Activated naive CD4-positive, alpha-beta T cell treated with Interleukin-2 at 50 U/mL for 16 hours (primary cell): ENCODE data around the gene PHF20.
A peak's percentile ranks its signal among the peaks of the same experiment; 100 is the strongest.
"Not testable (repeated sequence)": the region's sequence is repeated elsewhere in the genome, so short reads cannot be mapped to it uniquely, and the experiment has no call there.

Experiments used
- DNase-seq: peaks from one replicate; pipeline ENCODE4 v3.0.0-alpha.2; 2020

Gene PHF20

DNA sequence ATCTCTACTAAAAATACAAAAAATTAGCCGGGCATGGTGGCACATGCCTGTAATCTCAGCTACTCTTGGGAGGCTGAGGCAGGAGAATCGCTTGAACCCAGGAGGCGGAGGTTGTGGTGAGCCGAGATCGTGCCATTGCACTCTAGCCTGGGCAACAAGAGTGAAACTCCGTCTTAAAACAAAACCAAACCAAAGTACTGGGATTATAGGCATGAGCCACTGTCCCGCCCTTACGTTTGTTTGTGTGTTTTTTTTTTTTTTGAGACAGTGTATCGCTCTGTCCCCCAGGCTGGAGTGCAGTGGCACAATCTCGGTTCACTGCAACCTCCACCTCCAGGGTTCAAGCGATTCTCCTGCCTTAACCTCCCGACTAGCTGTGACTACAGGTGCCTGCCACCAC lies 12.0 kb downstream of the PHF20 start:
- DNase-seq = not testable (repeated sequence)

DNA sequence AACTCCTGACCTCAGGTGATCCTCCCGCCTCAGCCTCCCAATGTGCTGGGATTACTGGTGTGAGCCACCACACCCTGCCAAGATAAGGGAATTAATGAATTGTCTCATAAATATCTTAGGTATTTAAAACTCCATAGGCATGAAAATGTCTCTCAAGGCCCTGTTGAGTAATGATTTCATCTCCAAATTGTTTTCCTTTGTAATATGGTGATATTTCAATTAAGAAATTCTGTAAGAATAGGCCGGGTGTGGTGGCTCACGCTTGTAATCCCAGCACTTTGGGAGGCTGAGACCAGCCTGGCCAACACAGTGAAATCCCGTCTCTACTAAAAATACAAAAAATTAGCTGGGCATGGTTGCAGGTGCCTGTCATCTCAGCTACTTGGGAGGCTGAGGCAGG lies 13.7 kb downstream of the PHF20 start:
- DNase-seq = not testable (repeated sequence)

DNA sequence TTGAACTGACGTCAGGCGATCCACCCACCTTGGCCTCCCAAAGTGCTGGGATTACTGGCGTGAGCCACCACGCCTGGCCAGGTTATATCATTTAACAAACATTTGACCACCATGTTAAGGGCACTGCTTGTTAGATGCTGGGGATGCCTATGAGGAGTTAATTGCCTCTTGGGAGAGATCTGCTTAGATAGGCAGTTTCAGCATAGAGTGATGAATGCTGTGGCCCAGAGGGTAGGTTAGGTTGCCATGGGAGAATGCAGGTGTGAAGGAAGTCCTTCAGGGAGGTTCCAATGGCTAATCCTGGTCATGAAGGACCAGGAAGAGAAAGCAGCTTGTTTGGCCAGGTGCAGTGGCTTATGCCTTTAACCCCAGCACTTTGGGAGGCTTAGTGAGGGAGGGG lies 17.0 kb downstream of the PHF20 start:
- DNase-seq = no peak

DNA sequence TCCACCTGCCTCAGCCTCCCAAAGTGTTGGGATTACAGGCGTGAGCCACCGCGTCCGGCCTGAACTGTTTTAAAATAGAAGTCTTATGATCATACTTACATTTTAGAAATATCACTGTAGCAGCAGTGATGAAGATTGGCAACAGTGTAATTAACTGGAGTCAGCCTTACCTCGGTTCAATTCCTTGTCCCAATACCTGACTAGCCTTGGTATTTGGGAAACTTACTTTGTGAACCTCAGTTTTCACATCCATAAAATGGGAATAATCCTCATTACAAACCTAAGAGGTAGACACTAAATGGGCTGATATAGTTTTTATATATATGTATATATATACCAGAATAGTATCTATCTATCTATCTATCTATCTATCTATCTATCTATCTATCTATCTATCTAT lies 19.3 kb downstream of the PHF20 start:
- DNase-seq = no peak

DNA sequence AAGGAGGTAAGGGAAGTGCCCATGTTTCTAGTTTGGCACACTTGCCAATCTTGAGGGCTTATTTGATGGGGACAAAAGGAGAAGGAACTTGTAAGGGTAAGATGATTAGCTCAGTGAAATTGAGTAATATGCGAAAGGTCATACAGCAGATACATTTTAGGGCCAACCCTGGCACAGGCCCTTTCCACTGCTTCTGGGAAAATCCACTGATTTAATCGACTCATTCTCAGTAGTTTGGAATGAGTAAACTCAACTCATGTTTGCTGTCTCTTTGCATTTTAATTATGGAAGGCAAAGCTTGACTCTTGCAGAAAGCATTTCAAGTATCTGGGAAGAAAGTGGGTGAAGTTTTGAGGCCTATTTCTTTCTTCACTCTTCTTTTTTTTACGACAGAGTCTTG lies 20.0 kb downstream of the PHF20 start:
- DNase-seq = no peak

DNA sequence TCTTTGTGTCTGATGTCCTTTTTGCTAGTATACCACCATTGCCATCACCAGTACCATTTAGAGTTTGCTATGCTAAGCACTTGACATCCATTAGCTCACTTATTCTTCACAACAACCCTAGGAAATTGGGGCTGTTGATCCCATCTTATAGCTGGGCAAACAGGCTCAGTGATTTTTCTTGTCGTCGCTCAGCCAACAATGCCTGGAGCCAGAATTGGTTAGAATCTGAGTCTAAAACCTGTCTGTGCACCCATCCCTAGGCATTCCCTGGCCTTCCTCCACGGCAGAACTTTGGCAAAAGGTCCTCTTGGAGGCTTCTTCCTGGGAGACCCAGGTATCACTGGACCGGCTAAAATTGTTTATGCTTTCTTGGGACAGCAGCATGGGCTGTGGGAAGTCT lies 20.9 kb downstream of the PHF20 start:
- no peak for DNase-seq

DNA sequence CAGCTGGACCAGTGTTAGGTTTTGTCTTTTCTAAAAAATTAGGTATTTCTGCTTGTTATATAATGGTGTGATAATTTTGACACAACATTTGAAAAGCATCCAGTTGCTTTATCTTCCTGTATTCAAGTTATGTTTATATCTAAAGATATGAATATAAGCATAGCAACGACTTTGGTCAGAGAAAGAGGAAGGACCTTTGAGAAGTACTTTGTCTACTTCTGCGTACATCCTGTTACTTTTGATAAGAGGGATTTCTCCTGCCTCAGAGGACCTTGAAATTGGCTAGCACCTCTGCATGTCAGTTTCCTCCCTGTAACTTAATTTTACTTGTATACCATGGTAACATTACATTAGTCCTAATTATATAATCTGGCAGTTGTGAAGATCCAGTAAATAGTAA lies 24.8 kb downstream of the PHF20 start:
- DNase-seq = no peak

DNA sequence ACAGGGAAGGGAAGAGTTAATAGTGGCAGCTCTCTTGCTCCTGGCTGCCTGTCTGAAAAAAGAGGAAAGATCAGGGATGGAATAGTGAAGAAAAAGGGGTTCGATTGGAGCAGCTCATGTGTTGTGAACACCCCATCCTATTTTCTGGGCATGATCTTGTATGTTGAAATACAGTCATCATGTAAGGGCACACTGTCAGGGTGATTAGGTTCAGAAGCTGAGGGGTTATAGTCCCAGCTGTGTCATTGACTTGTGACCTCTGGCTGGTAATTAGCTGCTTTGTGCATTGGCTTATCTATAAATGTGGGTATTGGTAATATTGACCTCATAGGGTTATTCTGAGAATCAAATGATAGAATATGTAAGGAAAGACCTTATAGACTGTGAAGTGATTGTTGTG lies 30.1 kb downstream of the PHF20 start:
- DNase-seq = no peak

DNA sequence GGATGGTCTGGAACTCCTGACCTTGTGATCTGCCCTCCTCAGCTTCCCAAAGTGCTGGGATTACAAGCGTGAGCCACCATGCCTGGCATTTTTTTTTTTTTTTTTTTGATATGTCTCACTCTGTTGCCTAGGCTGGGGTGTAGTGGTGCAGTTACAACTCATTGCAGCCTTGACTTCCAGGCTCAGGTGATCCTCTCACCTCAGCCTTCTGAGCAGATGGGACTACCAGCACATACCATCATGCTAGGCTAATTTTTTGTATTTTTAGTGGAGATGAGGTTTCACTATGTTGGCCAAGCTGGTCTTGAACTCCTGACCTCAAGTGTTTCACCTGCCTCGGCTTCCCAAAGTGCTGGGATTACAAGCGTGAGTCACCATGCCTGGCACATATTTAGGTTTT lies 34.3 kb downstream of the PHF20 start:
- no peak for DNase-seq

DNA sequence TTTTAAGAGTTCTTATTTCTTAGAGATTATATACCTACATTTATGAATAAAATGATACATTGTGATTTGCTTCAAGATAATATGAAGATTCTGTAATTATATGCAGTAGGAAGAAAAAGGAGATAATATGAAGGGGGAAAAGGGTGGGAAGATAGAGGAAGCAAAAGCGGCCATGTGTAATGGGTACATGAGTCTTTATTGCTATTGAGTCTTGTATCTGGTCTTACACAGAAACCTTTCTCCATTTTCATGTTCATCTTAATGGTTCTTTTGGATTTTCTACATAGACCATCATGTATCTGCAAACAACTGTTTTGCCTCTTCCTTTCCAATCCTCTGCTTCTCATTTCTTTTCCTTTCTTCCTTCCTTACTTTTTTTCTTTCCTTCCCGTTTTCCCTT lies 36.1 kb downstream of the PHF20 start:
- no peak for DNase-seq

DNA sequence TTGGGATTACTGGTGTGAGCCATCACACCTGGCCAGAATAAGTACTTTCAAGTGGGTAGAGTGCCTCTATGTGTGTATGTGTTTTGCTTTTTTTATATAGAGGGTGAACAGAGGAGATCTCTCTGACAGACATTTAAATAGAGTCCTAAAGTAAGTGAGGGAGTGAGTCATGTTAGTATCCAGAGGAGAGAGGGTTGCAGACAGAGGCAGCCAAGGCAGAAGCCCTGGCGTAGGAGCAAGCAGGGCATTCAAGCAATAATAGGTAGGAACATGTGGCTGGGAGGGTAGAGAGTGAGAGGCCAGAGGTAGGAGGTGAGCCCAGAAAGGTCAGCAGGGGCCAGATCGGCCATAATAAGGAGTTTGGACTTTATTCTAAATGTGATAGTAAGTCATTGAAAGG lies 48.9 kb downstream of the PHF20 start:
- DNase-seq = no peak

DNA sequence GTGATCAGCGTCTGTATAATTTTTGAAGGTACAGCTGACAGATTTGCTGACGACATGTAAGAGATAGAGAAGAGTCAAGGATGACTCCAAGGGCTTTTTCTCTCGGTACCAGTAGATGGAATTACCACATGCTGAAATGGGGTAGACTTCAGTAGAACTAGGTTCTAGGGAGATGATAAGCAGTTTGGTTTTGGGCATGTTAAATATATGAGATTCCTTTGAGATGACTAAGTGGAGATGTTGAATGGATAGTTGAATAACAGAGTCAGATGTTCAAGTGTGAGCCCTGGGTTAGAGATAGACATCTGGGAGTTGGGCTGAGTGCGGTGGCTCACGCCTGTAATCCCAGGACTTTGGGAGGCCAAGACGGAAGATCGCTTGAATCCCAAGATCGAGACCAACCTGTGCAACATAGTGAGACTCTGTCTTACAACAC lies 50.0 kb downstream of the PHF20 start:
- DNase-seq = no peak

DNA sequence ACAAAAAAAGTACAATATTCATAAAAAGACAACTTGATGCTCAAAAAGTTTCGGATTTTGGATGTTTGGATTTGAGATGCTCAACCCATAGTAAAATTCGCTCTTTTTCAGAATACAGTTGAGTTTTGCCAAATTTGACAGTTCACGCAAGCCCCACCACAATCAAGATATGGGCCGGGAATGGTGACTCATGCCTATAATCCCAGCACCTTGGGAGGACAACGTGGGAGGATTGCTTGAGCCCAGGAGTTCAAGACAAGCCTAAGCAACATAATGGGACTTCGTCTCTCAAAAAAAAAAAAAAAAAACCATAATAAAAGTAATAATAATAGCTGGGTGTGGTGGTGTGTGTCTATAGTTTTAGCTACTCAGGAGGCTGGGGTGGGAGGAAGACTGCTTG lies 51.3 kb downstream of the PHF20 start:
- no peak for DNase-seq

DNA sequence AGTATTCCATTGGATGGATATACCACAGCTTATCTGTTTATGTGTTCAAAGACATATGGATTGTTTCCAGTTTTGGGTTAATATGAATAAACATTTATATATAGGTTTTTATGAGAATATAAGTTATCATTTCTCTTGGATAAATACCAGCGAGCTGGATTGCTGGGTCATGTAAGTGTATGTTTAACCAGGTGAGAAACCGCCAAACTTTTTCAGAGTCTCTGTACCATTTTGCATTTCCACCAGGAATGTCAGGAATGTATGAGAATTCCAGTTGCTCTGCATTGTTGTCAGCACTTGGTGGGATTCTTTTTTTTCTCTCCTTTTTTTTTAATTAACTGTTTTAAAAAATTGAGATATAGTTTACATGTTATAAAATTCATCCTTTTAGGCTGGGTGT lies 52.1 kb downstream of the PHF20 start:
- DNase-seq = no peak

DNA sequence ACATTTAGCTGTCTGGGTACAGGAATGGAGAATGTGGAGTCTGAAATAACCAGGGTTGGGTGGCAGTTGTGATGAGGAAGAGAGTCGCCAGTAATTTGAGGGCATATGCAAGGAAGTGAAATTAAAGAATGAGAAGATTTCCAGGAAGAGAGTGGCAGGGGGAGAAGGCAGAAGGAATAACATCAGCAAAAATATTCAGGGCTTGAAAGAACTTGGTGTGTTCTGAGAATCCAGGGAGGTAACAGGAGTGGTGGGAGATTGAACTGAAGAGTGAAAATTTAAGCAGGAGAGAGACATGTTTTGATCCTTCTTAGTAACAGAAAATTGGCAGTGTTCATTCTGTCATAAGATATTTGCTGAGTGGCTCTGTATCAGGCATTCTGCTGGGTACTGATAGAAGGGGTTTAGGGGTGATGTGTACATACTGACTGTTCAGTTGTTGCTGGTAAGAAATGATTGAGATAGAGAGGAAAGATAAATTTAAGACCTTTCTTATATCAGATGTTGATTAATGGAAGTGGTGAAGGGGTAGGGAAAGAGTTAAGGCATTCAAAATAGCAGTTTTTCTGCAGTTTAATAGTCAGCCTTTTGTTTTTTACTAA lies 54.7 kb downstream of the PHF20 start:
- DNase-seq = no peak

DNA sequence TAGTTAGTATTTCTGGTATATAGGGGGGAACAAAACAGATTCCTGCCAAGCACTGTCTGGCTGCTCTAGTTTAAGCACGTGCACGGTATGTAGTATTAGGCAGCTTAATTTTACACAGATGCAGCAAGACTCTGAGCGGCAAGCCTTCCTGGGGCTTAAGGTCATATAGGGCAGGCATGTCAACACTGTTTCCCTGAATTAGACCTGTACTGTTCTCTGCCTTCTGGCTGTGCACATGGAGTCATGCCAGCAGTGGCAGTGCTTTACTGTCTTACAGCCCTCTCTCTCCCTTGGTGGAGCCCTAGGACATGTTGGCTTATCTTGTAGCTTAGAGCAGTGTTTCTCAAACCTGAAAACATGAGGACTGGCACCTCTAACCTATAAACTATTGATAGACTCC lies 56.6 kb downstream of the PHF20 start:
- no peak for DNase-seq

DNA sequence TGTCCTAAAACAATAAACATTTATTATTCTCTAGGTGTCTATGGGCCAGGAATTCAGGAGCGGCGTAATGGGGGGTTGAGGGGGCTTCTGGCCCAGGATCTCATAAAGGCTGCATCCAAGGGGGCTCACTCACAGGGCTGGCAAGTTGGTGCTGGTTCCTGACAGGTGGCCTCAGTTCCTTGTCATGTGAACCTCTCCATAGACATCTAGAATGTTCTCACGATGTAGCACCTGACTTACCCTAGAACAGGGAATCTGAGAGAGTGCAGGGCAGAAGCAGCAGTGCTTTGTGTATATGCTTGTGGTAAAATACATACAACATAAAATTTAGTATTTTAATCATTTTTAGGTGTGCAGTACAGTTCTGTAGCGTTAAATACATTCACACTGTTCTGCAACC lies 57.1 kb downstream of the PHF20 start:
- no peak for DNase-seq

DNA sequence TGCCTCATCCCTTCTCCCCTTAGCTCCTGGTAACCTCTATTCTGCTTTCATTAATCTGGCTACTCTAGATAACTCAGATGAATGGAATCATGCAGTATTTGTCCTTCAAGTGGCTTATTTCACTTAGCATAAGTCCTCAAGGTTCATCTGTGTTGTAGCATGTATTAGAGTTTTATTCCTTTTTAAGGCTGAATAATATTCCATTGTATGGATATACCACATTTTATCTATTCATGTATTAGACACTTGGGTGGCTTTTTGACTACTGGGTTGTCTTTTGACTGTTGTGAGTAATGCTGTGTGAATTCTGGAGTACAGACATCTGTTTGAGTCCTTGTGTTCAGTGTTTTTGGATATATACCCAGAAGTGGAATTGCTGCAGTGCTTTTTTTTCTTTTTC lies 58.4 kb downstream of the PHF20 start:
- DNase-seq = no peak

DNA sequence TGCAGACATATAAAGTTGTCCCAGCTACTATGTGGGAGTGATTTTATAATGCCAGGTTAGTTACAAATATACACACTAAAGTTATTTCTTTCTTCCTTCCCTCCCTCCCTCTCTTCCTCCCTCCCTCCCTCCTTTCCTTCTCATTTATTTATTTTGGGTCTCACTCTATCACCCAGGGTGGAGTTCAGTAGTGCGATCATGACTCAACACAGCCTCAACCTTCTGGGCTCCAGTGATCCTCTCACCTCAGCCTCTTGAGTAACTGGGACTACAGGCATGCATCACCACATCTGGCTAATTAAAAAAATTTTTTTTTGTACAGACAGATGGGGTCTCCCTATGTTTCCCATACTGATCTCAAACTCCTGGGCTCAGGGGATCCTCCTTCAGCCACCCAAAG lies 59.2 kb downstream of the PHF20 start:
- no peak for DNase-seq

DNA sequence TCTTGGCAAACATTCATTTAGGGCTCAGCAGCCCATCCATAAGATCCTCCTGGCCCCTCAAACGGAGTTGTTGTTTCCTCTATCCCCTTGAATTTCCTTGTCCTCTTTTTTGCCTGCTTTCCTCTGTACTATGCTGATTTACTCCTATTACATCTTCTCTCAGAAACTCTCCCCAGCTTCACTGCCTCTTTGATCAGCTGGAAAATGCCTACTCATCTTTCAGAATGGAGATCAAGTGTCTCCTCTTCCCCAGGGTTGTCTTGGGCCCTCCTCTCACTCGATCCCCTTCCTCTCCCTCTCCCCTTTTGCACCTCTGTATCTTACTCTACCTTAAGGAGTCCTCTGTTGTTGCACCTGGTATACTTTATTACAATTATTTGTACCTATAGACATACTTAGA lies 60.2 kb downstream of the PHF20 start:
- no peak for DNase-seq

DNA sequence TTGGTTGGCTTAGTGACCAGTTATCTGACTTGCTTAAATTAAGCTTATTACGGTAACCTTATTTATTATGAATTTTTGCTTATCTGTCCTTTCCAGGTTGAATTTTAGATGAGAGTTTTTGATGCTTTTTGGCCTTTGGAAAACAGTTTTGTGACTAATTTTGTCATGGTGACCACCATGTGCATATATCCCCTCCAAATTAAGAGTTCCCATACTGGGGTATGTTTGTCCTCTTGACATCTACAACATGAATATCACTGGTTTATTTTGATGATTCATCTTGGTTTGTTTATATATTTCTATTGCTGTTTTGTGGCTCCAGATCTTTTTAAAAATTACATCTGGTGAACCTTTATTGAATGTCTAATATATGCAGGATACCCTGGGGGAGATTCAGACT lies 61.4 kb downstream of the PHF20 start:
- DNase-seq = no peak

DNA sequence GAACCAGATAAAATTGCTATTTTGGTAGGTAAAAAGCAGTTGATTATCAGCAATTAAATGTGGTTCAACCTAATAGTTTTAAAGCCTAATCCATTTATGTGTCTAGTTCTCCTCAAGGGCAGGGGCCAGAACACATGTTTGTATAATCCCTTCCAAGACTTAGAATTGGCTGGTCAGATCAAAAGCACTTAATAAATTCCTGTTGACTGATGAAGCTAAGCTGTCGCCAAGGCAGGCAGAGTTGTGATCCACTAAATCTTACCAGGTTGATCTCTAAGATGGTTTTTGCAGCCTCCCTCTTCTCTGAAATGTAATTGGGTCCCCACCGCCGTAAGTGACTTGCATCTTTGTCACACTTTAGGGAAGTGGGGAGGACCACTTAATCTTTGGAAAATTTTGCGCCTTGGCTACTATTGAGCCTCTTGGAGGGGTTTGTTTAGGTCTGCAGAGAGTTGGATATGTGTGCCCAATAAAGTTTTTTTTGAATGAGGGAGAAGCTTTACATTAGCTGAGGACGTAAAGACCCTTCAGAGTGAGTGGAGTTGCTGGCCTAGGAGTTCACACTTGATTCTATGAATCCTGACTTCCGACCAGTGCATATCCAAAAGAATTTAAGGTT lies 65.9 kb downstream of the PHF20 start:
- no peak for DNase-seq

DNA sequence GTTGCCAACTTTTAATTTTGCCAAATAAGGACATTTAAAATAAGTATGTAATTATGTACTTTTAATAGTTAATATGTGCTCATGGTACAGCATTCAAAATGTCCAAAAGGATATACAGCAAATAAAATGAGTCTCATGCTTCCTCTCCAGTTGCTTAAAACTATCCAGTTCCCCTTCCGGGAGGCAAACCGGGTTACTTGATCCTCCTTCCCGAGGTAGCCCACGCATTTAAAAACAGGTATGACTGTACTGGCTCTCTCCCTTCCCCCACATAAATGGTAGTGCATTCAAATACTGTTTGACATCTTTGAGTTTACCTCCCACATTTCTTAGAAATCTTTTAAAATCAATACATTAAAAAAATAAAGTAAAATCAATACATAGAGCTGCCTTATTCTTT lies 66.4 kb downstream of the PHF20 start:
- no peak for DNase-seq

DNA sequence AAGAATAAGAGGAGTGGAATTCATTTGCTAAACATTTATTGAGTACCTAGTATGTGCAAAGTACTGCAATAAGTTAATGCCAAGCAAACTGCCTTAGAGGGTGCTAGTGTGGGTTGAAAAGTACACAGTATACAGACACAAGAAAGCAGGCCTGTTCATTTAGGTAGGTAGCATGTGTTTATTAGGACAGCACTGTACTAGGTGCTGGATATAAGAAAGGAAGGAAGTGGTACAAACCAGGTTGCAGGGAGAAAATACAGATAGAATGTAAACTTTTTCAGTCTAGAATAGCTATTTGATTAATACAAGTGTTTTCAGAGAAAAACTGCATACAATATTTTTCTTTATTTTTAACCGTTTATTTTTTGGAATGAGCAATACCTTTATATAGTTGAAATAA lies 68.1 kb downstream of the PHF20 start:
- DNase-seq = no peak

DNA sequence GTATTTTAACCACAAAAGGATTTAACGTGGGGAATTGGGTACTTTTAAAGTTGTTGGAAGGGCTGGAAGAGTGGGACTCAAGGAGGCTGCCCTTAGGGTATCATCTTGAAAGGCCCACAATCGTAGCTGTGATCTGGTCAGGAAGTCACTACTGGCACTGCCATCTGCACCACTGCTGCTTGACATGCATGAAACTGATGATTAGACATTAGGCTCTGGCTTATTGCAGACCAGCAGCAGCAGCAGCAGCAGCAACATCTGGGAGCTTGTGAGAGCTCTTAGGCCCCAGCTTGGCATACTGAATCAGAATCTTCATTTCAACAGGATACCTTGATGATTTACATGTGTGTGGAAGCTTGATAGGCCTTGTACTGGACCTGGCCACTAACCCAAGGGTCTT lies 68.6 kb downstream of the PHF20 start:
- peak; percentile 11 for DNase-seq

DNA sequence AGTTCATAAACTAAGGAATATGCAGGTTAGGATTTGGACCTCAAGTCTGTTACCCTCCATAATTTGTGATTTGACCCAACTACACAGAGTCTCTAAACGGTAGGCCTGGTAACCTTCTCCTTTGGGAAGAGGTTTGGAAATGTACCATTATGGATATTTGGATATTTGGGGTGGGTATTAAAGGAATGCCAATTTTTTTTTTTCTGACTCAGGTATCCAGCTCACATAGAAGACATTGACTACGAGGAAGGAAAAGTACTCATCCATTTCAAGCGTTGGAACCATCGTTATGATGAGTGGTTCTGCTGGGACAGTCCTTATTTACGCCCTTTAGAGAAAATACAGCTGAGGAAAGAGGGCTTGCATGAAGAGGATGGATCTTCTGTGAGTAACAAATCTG lies 70.5 kb downstream of the PHF20 start:
- DNase-seq = no peak
